PC-9 (cell line): Measurements from ENCODE around the gene TMBIM4. TPM values are rescaled to one million over a fixed set of nuclear protein-coding genes. Genes with fewer than 3 reads are reported as not detected.

ENCODE experiments used
- BruUV-seq: library from RNA; stranded (reverse); fragments of 400-500 nt; replicated peaks from 2 replicates; lab custom pipeline; 2021; lab: Mats Ljungman, UMichigan
- CTCF ChIA-PET: fragments of 300-600 bp; sonication (Branson Sonifier 250); formaldehyde crosslinking; loops from one replicate; lab custom pipeline; 2022; ENCODE audit warnings: antibody characterized with exemption; lab: Charles Lee
- POLR2A ChIA-PET: fragments of 300-600 bp; sonication (Branson Sonifier 250); formaldehyde crosslinking; loops from one replicate; lab custom pipeline; 2022; ENCODE audit warnings: antibody characterized with exemption; ENCODE audit not compliant: unreplicated experiment; lab: Charles Lee
- DNase-seq, 2 experiments: peaks; one replicate each; pipeline versions ENCODE4 v3.0.0 to v3.0.0-alpha.2; 2015 to 2022; ENCODE audit warnings: mixed read lengths in 1 of 2
- H2AFZ ChIP-seq: fragments of 200-600 bp; sonication (generic); 2 replicates; pipeline ENCODE4 v1.8.1; 2017; ENCODE audit warnings: antibody characterized with exemption
- H3F3A ChIP-seq: fragments of 200-600 bp; sonication (generic); 2 replicates; pipeline ENCODE4 v1.8.1; 2017; ENCODE audit warnings: antibody characterized with exemption, mild to moderate bottlenecking, low read depth; ENCODE audit not compliant: insufficient read depth
- H3K27ac ChIP-seq: fragments of 200-600 bp; sonication (generic); 2 replicates; pipeline ENCODE4 v1.6.1; 2016; ENCODE audit warnings: mixed run types
- H3K27me3 ChIP-seq: fragments of 200-600 bp; sonication (generic); 2 replicates; pipeline ENCODE4 v1.6.1; 2016; ENCODE audit warnings: low read depth, mixed run types; ENCODE audit not compliant: insufficient read depth
- H3K36me3 ChIP-seq: fragments of 200-600 bp; sonication (generic); 2 replicates; pipeline ENCODE4 v1.6.1; 2016; ENCODE audit warnings: low read depth, mixed run types
- H3K4me1 ChIP-seq: fragments of 200-600 bp; sonication (generic); replicated peaks from 2 replicates; pipeline ENCODE4 v1.6.1; 2016; ENCODE audit warnings: mixed run types; ENCODE audit not compliant: insufficient read depth
- H3K4me2 ChIP-seq: fragments of 200-600 bp; sonication (generic); 2 replicates; pipeline ENCODE4 v1.6.1; 2017; ENCODE audit warnings: mixed run types
- H3K4me3 ChIP-seq: fragments of 200-600 bp; sonication (generic); 2 replicates; pipeline ENCODE4 v1.6.1; 2016; ENCODE audit warnings: mixed run types
- H3K79me2 ChIP-seq: fragments of 200-600 bp; sonication (generic); 2 replicates; pipeline ENCODE4 v1.6.1; 2017; ENCODE audit warnings: low read depth, mixed run types
- H3K9me2 ChIP-seq: fragments of 200-600 bp; sonication (generic); 2 replicates; pipeline ENCODE4 v1.8.1; 2017; ENCODE audit warnings: mild to moderate bottlenecking; ENCODE audit not compliant: insufficient read depth
- H3K9me3 ChIP-seq: fragments of 200-600 bp; sonication (generic); 2 replicates; pipeline ENCODE4 v1.8.1; 2016; ENCODE audit warnings: low read depth; ENCODE audit not compliant: insufficient read depth
- H4K20me1 ChIP-seq: fragments of 200-600 bp; sonication (generic); 2 replicates; pipeline ENCODE4 v1.8.1; 2017; ENCODE audit not compliant: insufficient read depth
- CTCF ChIP-seq: fragments of 200-600 bp; sonication (generic); conservative IDR thresholded peaks from 2 replicates; pipeline ENCODE4 v1.6.1; 2017; ENCODE audit warnings: mixed run types, antibody characterized with exemption, mild to moderate bottlenecking, moderate library complexity
- EZH2 ChIP-seq: fragments of 200-600 bp; sonication (generic); IDR thresholded peaks from 2 replicates; pipeline ENCODE4 v1.8.0; 2017; ENCODE audit warnings: antibody characterized with exemption, low read depth
- intact Hi-C: fragments of 100-400 bp; cut with micrococcal nuclease; formaldehyde crosslinking; loops from one replicate; pipeline ENCODE4 v1.10.0; 2022; ENCODE audit not compliant: unreplicated experiment
- total RNA-seq: library from RNA; stranded (reverse); gene quantifications from 2 replicates; pipeline ENCODE4 v1.2.3, GENCODE V29; 2021

TMBIM4 gene
- total RNA-seq, 1 experiment from 2014 or later = 49.8 TPM

GRCh38 chr12:66156654-66157053 lies 13.1 kb downstream of the TMBIM4 start:
- TF ChIP-seq CTCF (no peak), EZH2 (no peak)
- DNase-seq = peak in 1 of 2 experiments; percentile 44
- H3K9me3 ChIP-seq = no peaks in the 10 kb centered on the region
- no peaks in the 10 kb centered on the region for H3K79me2 ChIP-seq
- H3F3A ChIP-seq = no peaks in the 10 kb centered on the region
- H3K36me3 ChIP-seq = 0 out of 2 replicates have a peak, but pooled peaks cover 2% of the 10 kb centered on the region
- no peak overlapping the region for H3K4me3 ChIP-seq
- no peaks in the 10 kb centered on the region for H3K9me2 ChIP-seq
- H3K27me3 ChIP-seq = no peaks in the 10 kb centered on the region
- no TSS peak for BruUV-seq
- H3K27ac ChIP-seq = no peak overlapping the region
- no peak overlapping the region for H2AFZ ChIP-seq
- CTCF ChIA-PET = no interaction called here
- H3K4me1 ChIP-seq = no peaks in the 10 kb centered on the region
- H3K4me2 ChIP-seq = no peak overlapping the region
- POLR2A ChIA-PET = no interaction called here
- intact Hi-C loops = no loop called here
- H4K20me1 ChIP-seq = no peaks in the 10 kb centered on the region

GRCh38 chr12:66154776-66155175 lies 15.0 kb downstream of the TMBIM4 start:
- Histone ChIP-seq H3K9me2 (no peaks in the 10 kb centered on the region), H3K27ac (no peak overlapping the region), H3K4me2 (no peak overlapping the region), H3K9me3 (no peaks in the 10 kb centered on the region), H4K20me1 (no peaks in the 10 kb centered on the region), H2AFZ (no peak overlapping the region), H3K4me3 (no peak overlapping the region), H3K79me2 (no peaks in the 10 kb centered on the region), H3F3A (no peaks in the 10 kb centered on the region), H3K36me3 (no peaks in the 10 kb centered on the region), H3K27me3 (no peaks in the 10 kb centered on the region), H3K4me1 (no peaks in the 10 kb centered on the region)
- BruUV-seq = no TSS peak
- CTCF ChIA-PET = no interaction called here
- TF ChIP-seq CTCF (no peak), EZH2 (no peak)
- DNase-seq = no peak
- POLR2A ChIA-PET = no interaction called here
- intact Hi-C loops = no loop called here

- H3K4me3 ChIP-seq = no peak overlapping the region
- no peaks in the 10 kb centered on the region for H3K27me3 ChIP-seq
- ChIA-PET CTCF (no interaction called here), POLR2A (no interaction called here)
- no peaks in the 10 kb centered on the region for H3K79me2 ChIP-seq
- TF ChIP-seq CTCF (no peak), EZH2 (no peak)
- H3K9me2 ChIP-seq = no peaks in the 10 kb centered on the region
- BruUV-seq = no TSS peak
- H3F3A ChIP-seq = no peaks in the 10 kb centered on the region
- no peak overlapping the region for H2AFZ ChIP-seq
- H3K9me3 ChIP-seq = no peaks in the 10 kb centered on the region
- no peaks in the 10 kb centered on the region for H4K20me1 ChIP-seq
- H3K36me3 ChIP-seq = no peaks in the 10 kb centered on the region
- no peak overlapping the region for H3K4me2 ChIP-seq
- H3K4me1 ChIP-seq = no peaks in the 10 kb centered on the region
- intact Hi-C loops = no loop called here
- no peak overlapping the region for H3K27ac ChIP-seq
- DNase-seq = no peak
Observed at GRCh38 chr12:66152732-66153131, 17.1 kb downstream of the TMBIM4 start.
